HG03103 (cell line): ENCODE results near the gene PCOLCE2.

Source experiments
- ATAC-seq: cut with Tn5 transposase; IDR thresholded peaks from one replicate; pipeline ENCODE4 v1.9.1; 2021; ENCODE audit warnings: low read depth; ENCODE audit not compliant: unreplicated experiment

Gene PCOLCE2

DNA sequence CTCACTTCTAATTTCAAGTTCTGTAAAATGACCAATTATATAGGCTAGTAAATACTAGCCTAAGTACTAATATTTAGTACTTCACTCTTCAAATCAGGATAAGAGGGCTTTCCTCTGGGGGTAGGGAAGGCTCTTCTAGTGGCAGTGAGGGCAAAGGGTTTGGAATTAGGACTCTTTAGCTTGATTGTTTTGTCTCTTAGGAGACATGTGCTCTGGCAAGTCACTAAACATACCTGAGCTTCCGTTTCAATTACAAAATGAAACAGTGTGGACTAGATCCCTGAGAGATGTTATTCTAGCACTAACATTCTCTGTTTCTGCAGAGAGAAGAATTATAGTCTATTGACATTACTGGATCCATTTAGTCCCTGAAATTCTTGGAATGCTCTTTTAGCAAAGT, 71.5 kb downstream of the PCOLCE2 start:
- ATAC-seq = no peak

DNA sequence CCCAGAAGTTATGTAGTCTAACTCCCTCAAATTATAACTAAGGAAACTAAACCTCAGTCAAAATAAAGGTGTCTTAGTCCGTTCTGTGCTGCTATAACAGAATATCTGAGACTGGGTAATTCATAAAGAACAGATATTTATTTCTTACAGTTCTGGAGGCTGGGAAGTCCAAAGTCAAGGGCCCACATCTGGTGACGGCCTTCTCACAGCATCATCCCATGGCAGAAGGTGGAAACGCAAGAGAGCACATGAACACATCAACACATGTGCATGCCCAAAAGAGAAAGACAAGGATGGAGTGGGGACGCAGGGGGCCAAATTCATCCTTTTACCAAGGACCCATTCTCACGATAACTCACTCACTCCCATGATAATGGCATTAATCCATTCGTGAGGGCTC, 73.1 kb downstream of the PCOLCE2 start:
- ATAC-seq = no peak

DNA sequence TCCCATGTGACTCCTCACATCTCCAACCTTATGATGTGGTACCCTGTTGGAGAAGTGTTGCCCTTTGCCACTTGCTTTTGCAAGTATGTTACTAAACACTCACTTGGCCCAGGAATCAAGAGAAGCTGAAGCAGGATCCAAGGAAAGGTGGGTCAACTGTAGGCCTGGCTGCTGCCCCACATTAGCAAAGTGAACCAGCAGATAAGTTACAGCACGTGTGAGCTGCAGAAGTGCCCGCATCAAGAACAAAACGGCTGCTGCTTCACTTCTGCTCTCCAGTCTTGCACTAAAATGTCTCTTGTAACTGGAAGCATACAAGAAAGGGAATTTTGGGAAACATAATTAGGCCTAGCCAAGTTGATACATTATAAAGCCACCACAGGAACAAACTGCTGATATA, 79.6 kb downstream of the PCOLCE2 start:
- no peak for ATAC-seq

DNA sequence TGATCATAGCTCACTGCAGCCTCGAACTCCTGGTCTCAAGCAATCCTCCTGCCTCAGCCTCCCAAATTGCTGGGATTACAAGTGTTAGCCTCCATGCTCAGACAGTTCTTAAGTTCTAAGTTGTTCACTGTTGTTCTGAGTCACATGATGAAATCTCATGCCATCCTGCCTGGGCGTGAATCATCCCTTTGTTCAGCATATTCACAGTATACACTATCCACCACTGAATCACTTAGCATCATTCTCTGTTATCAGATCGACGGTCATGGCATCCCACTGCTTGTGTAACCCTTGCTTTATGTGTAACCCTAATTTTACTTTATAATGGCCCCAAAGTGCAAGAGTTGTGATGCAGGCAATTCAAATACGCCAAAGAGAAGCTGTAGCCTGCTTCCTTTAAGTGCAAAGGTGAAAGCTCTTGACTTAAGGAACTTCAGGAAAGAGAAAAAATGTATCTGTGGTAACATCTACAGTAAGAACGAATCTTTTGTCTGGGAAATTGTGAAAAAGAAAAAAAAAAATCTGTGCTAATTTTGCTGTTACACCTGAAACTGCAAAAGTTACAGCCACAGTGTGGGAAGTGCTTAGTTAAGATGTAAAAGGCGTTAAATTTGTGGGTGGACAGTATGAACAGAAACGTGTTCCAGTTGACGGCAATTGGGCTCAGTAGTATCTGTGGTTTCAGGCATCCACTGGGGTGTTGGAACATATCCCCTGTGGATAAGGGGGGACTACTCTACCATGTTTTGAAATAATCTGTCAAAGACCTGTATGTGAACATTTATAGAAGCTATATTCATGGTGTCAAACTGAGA, 80.6 kb downstream of the PCOLCE2 start:
- no peak for ATAC-seq

DNA sequence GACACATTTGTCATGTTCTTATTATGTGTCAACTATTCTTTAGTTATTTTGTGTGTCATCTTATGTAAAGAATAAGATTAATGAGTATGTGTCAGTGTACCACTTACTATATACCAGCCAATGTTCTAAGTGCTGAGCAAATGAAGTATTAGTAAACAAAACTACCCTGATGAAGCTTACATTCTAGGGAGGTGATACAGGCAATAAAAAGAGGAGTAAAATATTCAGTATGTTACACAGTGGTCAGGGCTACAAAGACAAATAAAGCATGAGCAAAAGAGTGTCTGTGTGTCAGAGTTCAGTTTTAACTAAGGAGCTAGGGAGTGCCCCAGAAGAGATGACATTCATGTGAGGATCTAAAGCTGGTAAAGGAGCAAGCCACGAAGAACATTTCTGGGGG, 86.0 kb downstream of the PCOLCE2 start:
- ATAC-seq = no peak

DNA sequence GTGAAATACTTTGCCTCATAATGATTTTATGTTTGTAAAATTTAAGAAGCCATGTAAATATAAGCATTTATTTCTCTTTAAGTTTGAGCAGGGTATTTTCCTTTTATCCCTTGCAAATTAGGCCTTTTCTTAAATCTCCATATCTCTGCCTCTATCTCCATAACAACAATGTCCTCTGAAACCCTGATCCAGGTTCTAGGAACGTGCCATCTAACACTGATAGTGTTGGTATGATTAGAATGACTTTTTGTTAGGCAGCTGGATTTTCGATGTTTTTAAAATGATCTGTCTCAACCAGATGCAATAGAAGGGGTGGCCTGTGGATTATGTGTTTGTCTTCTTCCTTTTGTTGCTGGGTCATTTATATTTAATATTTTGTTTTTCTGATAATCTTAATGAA, 87.1 kb downstream of the PCOLCE2 start:
- no peak for ATAC-seq

DNA sequence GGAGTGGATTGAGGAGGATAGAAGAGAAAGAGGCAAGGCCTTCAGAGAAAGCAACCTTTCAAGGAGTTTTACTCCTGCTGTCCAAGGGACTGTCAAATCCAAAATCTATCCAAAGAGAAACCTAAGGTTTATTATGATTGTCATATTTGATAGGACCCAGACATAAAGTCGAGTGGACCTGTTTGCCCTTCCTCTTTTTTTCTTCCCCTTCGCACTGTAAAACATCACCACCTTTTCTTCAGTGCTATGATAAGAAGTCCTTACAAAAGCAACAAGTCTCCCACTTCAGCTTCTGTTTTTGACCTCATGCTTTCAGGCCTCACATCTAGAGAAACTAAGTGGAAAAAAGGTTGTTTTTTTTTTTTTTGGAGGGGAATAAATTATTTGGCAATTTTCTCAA, 92.1 kb downstream of the PCOLCE2 start:
- ATAC-seq = no peak

DNA sequence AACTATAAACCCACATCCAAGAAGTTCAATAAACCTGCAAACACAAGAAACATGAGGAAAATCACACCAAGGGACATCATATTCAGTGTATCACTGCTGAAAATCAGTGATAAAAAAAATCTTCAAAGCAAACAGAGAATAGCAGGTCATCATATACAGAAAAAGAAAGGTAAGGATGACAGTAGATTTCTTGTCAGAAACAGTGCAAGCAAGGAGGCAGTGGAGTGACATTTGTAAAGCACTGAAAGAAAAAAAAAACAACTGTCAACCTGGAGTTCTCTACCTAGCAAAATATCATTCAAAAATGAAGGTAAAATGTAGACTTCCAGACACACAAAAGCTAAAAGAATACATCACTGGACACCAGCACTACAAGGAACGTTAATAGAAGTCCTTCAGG, 93.6 kb downstream of the PCOLCE2 start:
- no peak for ATAC-seq

DNA sequence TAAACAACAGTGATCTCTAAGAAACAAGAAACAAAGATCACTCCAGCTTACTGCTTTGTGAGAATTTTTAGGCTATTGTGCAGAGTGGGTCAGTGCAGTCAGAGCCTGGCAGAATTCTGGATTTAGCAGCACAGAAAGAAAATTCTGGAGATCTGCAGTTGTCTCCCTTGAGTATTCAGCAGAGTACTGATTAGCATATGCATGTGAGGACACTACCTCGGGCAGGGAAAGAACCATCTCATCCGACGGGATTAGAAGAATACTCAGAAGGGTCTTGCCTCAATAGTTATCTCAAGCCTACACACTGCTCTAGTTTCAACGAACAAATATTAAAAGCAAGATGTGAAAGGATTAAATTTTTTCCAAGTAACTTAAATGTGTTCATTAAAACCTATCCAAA, 94.4 kb downstream of the PCOLCE2 start:
- ATAC-seq = no peak

DNA sequence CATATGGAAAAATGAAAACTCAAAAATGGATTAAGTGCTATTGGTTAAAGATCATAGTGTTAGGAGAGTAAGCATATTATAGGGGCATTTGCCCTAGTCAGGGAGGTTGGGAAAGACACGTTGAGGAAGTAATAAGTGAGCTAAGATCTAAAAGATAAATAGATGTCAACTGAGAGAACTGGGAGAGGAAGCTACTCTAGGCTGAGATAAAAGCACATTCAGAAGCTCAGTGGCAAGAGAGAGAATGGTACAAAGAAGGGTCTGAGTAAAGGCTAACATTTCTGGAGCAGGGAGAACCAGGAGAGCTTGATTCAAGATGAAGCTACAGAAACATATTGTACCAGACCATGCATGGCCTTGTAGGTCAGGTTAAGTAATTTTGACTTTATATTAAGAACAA, 101.2 kb downstream of the PCOLCE2 start:
- no peak for ATAC-seq

DNA sequence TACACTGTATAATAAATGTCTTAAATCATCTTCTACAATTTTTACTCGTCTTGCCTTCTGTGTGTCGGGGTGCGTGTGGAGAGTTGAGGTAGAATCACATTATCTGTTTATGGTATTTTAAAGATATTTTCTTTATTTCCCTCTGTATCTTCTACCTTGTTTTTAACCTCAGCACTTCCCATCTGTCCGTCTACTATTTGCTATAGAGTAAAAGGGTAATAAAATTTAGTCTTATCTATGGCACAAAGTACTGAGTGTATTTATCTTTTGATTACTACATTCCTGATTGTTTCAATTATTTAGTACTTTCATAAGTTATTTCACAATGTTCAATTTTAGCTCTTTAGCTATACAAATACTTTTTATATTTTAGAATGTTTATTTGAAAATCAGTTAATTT, 102.9 kb downstream of the PCOLCE2 start:
- no peak for ATAC-seq

DNA sequence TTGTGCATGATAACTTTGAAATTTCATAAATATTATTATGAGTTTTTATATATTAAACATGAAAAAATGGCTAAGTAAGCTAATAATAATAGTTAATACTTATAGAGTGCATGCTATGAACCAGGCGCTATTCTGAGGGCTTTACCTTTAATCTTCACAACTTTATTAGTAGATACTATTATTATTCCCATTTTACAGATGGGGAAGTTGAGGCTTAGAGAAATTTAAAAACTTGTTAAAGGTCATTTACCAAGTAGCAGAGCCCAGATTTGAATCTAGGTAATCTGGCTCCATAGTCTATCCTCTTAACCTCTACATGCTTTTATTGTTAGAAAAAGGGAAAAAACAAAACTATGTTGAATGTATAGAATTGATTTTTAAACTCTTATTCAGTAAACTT, 104.7 kb downstream of the PCOLCE2 start:
- no peak for ATAC-seq

DNA sequence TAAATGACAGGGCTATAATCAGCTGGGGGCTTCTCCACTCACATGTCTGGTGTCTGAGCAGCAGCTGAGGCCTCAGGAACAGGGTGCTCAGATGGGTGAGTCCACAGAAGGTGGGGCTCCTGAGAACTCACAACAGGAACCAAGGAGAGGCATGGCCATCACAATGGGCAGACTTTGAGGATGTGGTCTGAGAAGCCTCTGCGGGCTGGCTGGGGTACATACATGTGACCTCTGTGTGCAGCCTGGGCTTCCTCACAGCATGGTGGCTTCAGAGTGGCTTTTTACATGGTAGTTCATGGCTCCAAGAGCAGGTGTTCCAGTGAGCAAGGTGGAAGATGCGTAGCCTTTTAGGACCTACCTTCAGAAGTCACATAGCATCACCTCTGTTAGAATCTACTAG, 106.3 kb downstream of the PCOLCE2 start:
- no peak for ATAC-seq

DNA sequence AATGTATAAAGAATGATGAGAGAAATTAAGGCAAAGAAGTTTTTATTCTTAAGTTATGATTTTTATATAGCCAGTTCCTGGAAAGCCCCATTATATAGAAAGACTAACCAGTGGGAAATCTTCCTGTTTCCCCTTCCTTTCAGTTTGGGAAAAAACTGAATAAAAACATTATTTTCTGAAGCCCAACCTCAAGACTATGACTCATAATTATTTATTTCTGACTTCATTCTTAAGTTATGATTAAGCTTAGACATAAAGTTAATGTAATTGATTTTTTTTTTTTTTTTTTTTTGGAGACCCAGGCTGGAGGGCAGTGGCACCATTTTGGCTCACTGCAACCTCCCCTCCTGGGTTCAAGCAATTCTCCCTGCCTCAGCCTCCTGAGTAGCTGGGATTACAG, 109.3 kb downstream of the PCOLCE2 start:
- ATAC-seq = no peak

DNA sequence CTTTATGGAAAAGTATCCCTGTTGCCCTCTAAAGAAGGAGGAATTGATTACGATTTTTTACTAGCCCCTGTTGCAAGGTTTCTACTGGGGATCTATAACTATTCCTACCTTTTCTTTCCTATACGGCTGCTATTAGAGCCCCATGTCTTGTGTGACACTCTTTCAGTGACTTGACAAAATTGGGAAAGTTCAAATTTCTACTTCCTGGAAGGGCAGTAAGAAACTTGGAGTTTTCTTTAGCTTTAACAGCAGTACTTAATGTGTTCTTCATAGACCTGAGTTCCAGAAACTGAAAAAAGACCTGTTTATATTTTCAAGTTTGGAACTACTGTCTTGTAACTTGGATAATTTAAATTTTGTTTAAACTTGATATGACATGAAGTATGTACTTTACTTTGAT, 110.3 kb downstream of the PCOLCE2 start:
- ATAC-seq = no peak

DNA sequence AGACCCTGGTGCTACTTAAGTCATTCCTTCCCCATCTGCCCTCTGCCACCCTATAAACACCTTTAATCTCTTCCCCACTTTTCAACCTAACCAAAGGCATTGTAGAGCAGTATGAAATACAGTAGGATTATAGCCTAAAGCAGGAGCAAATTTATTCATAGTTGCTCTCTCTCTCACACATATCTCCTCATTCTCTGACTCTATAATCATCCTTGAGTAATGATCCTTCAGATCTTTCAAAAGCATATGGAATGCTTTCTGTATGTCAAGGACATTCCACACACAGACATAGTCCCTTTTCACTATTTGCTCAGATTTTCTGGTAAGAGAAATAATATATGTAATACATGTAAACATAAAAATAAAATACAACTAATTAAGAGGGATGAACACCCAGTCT, 111.0 kb downstream of the PCOLCE2 start:
- ATAC-seq = no peak

DNA sequence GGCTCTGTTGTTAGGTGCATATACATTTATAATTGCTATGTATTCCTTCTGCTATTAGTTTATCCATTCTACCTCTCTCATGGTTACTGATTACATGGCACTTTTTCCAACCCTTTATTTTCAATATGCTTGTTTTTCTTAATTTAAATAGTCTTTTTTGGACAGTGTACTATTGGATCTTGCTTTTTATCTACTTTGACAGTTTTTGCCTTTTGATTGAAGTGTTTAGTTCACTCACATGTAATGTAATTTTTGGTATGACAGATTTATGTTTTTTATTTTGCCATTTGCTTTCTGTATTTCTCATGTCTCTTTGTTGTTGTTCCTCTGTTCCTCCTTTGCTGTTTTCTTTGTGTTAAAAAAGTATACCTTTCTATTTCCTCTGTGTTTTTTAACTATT, 120.5 kb downstream of the PCOLCE2 start:
- no peak for ATAC-seq
